Panc1 (cell line): ENCODE measurements around the gene BRF1. TPM values are rescaled to one million over a fixed set of nuclear protein-coding genes. Genes with fewer than 3 reads are reported as not detected.

Experiments used
- ATAC-seq: fragments of 200-7000 bp; cut with Tn5 transposase; 2 replicates; pipeline ENCODE4 v1.9.1; 2020; ENCODE audit warnings: mild to moderate bottlenecking, moderate library complexity
- BruUV-seq: library from RNA; stranded (reverse); fragments of 400-500 nt; replicated peaks from 2 replicates; lab custom pipeline; 2021; lab: Mats Ljungman, UMichigan
- CTCF ChIA-PET: fragments of 300-600 bp; sonication (Branson Sonifier 250); formaldehyde crosslinking; loops from one replicate; lab custom pipeline; 2022; ENCODE audit warnings: antibody characterized with exemption; lab: Charles Lee
- POLR2A ChIA-PET: fragments of 300-600 bp; sonication (Branson Sonifier 250); formaldehyde crosslinking; loops from one replicate; lab custom pipeline; 2022; ENCODE audit warnings: antibody characterized with exemption; lab: Charles Lee
- DNase-seq: peaks from one replicate; pipeline ENCODE4 v3.0.0-alpha.2; 2010; ENCODE audit warnings: low read depth, low spot score
- H3K27ac ChIP-seq: 2 replicates; pipeline ENCODE4 v1.5.1; 2011; ENCODE audit warnings: mild to moderate bottlenecking, low read length, inconsistent platforms
- H3K27me3 ChIP-seq: fragments of 200-500 bp; sonication (Bioruptor generic); 2 replicates; pipeline ENCODE4 v1.6.0; 2014; ENCODE audit warnings: low read length, inconsistent platforms; ENCODE audit not compliant: control insufficient read depth, insufficient read depth
- H3K36me3 ChIP-seq: fragments of 200-500 bp; sonication (Bioruptor generic); 2 replicates; pipeline ENCODE4 v1.5.1; 2014; ENCODE audit warnings: inconsistent platforms, mild to moderate bottlenecking, low read length, moderate library complexity; ENCODE audit not compliant: control insufficient read depth, insufficient read depth
- H3K4me1 ChIP-seq: 2 replicates; pipeline ENCODE4 v1.5.1; 2011; ENCODE audit warnings: inconsistent platforms, mild to moderate bottlenecking, low read length, moderate library complexity; ENCODE audit not compliant: control insufficient read depth, insufficient read depth
- H3K4me3 ChIP-seq, 2 experiments: 2 replicates each; pipeline ENCODE4 v1.5.1; 2011 to 2012; ENCODE audit warnings: low read depth in 2 of 2, low read length in 2 of 2, mild to moderate bottlenecking in 2 of 2, inconsistent platforms in 1 of 2, moderate library complexity in 1 of 2
- H3K9me3 ChIP-seq: fragments of 200-500 bp; sonication (Bioruptor generic); 2 replicates; pipeline ENCODE4 v1.5.1; 2014; ENCODE audit warnings: low read depth, mild to moderate bottlenecking, inconsistent platforms, low read length, moderate library complexity; ENCODE audit not compliant: control insufficient read depth, insufficient read depth
- CTCF ChIP-seq: fragments of 450-650 bp; IDR thresholded peaks from 2 replicates; pipeline ENCODE4 v1.5.1; 2017; ENCODE audit warnings: mild to moderate bottlenecking
- POLR2AphosphoS5 ChIP-seq: IDR thresholded peaks from 2 replicates; pipeline ENCODE4 v1.6.1; 2012; ENCODE audit warnings: mild to moderate bottlenecking, low read depth, low read length, moderate library complexity
- REST ChIP-seq, 2 experiments: IDR thresholded peaks; 2 replicates each; pipeline ENCODE4 v1.6.1; 2011 to 2012; ENCODE audit warnings: low read depth in 2 of 2, control low read depth in 1 of 2, low read length in 1 of 2, mild to moderate bottlenecking in 1 of 2, moderate library complexity in 1 of 2; ENCODE audit not compliant: insufficient read depth in 1 of 2
- SIN3A ChIP-seq: IDR thresholded peaks from 2 replicates; pipeline ENCODE4 v1.6.1; 2012; ENCODE audit warnings: low read depth, mild to moderate bottlenecking, low read length, moderate library complexity, borderline replicate concordance; ENCODE audit not compliant: insufficient read depth
- TCF7L2 ChIP-seq: IDR thresholded peaks from 2 replicates; pipeline ENCODE4 v1.6.1; 2011; ENCODE audit warnings: mild to moderate bottlenecking, low read depth, low read length, inconsistent platforms
- in situ Hi-C: cut with HindIII; loops from 2 replicates; pipeline ENCODE4 v1.10.0; 2016; ENCODE audit warnings: low sequenced_read_pairs, low pct_unique_long_range_greater_than_20kb
- intact Hi-C: fragments of 100-400 bp; cut with micrococcal nuclease; formaldehyde crosslinking; loops from one replicate; pipeline ENCODE4 v1.10.0; 2022; ENCODE audit not compliant: unreplicated experiment
- total RNA-seq: library from RNA; stranded (reverse); gene quantifications from one replicate; pipeline ENCODE4 v1.2.1, GENCODE V29; 2021; ENCODE audit not compliant: unreplicated experiment

Gene BRF1
- total RNA-seq, 1 experiment from 2014 or later, result 25.0 TPM

GRCh38 chr14:105165134-105165704 is 135.6 kb downstream of the BRF1 start:
- ChIA-PET POLR2A (interaction anchor here (0.7 kb wide), 1 partner anchor 73 kb away, joined by 3 read pairs; no protein-coding TSS in a partner anchor), CTCF (interaction anchor here (0.5 to 1.4 kb wide), 3 partner anchors 16 to 75 kb away, joined by 3 to 4 read pairs (median 3); no protein-coding TSS in a partner anchor)
- DNase-seq (no peak), ATAC-seq (no peak)
- intact Hi-C loops, result loop anchor here (10.0 kb wide), 1 partner anchor 70 kb away; no protein-coding TSS in a partner anchor
- H3K4me1 ChIP-seq, result peaks cover 31% of the 10 kb centered on the region
- BruUV-seq, result no TSS peak
- H3K27ac ChIP-seq, result no peak overlapping the region
- in situ Hi-C loops, result no loop called here
- no peak overlapping the region for H3K4me3 ChIP-seq
- no peaks in the 10 kb centered on the region for H3K9me3 ChIP-seq
- no peaks in the 10 kb centered on the region for H3K27me3 ChIP-seq
- TF ChIP-seq CTCF (no peak), TCF7L2 (no peak), REST (IDR thresholded peaks at IDR 0.05; ENCODE audit: insufficient read depth in 1 of 2, low read depth in 2 of 2, low read length in 1 of 2) (no peak), POLR2AphosphoS5 (no peak), SIN3A (no peak)
- no peaks in the 10 kb centered on the region for H3K36me3 ChIP-seq

- peaks cover 23% of the 10 kb centered on the region for H3K4me1 ChIP-seq
- no peaks in the 10 kb centered on the region for H3K27me3 ChIP-seq
- H3K9me3 ChIP-seq, result no peaks in the 10 kb centered on the region
- ChIA-PET CTCF (interaction anchor here (0.7 kb wide), 1 partner anchor 192 kb away, joined by 3 read pairs; no protein-coding TSS in a partner anchor), POLR2A (interaction anchor here (0.6 kb wide), 1 partner anchor 19 kb away, joined by 3 read pairs; no protein-coding TSS in a partner anchor)
- BruUV-seq, result no TSS peak
- H3K27ac ChIP-seq, result no peak overlapping the region
- H3K4me3 ChIP-seq, result no peak overlapping the region
- TF ChIP-seq CTCF (no peak), POLR2AphosphoS5 (no peak)
- no peak for ATAC-seq
- in situ Hi-C loops, result no loop called here
- intact Hi-C loops, result loop anchor here (10.0 kb wide), 1 partner anchor 68 kb away; no protein-coding TSS in a partner anchor
- no peaks in the 10 kb centered on the region for H3K36me3 ChIP-seq
- DNase-seq, result no peak
Measured at GRCh38 chr14:105163040-105163742, 137.6 kb downstream of the BRF1 start.
